ENCODE measurements around the gene TMEM38A.
"Not testable (repeated sequence)": the region's sequence is repeated elsewhere in the genome, so short reads cannot be mapped to it uniquely, and the experiment has no call there.

The TMEM38A gene

GRCh38 chr19:16679811-16680210 is 18.9 kb downstream of the TMEM38A start:
- DNase-seq, result no peak

DNA sequence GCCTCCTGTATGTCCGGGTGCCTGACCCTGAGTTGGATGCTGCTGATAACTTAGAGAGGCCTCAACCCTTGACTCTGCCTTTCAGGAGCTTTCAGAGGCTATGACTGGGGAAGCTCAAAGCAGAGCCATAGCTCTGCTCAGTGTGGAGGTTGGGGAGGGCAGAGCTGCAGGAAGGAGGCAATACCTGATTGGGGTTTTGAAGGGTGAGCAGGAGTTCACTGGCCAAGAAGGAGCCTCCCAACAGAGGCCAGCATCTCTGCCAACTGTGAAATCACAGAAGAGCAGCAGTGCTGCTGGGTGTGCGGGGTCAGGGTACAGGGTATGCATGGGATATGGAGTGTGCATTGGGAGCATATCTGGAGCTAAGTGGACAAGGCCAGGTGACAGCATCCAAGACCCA is 21.6 kb downstream of the TMEM38A start:
- no peak for DNase-seq

- no peak for DNase-seq
Observed at GRCh38 chr19:16684216-16684615, 23.3 kb downstream of the TMEM38A start.

DNA sequence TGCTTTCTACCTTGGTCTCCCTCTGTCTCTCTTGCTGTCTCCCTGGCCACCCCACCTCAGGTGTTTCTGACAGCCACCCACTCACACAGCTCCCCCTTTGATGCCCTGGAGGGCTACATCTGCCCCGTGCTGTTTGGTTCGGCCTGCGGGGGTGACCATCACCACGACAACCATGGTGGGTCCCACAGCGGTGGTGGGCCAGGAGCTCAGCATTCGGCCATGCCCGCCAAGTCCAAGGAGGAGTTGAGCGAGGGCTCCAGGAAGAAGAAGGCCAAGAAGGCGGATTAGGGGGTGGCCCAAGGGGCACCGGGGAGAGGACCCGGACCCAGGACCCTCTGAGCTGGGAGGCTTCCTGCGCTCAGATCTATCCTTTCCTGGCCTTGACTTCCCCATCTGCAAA is 27.1 kb downstream of the TMEM38A start:
- DNase-seq, result no peak

DNA sequence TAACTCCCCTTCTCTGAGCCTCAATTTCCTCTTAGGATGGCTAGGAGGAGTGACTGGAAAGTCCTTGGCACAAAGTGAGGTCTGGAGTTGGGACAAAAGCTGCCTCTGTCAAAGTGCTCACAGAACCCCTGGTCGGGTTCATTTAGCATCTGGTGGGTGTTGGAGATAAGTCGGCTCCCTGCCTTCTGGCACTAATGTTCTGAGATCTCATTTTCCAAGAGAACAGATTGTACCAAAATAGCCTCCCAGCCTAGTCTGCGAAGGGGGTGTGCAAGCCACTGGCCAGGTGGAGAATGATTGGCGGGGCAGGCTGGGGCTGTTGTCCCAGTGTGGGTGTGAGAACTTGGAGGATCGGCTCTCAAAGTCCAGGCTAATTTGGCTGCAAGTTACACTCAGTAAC is 38.0 kb downstream of the TMEM38A start:
- no peak for DNase-seq

DNA sequence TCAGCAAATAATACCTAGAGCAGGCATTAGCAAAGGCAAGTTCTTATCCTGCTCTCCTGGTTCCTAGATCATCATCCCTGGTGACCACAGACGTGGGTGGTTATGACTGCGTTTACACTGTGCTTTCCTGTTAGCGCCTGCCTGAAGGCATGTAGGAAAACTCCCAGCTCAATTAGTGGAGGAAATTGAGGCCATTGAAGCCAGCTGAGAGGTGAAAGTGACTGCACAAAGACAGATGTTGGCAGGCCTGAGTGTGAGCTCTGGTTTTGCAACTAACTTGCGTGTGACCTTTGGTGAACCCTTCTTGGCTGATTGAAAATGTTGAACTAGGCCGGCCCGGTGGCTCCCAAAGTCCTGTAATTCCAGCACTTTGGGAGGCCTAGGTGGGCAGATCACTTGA is 41.2 kb downstream of the TMEM38A start:
- no peak for DNase-seq

DNA sequence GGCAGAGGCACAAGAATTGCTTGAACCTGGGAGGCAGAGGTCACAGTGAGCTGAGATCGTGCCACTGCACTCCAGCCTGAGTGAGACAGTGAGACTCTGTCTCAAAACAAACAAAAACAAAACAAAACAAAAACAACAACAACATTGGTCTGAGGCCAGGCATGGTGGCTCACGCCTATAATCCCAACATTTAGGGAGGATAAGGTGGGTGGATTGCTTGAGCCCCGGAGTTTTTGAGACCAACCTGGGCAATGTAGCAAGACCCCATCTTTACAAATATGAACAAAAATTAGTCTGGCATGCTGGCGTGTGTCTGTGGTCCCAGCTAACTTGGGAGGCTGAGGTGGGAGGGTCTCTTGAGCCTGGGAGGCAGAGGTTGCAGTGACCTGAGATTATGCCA is 42.7 kb downstream of the TMEM38A start:
- DNase-seq, result no peak

DNA sequence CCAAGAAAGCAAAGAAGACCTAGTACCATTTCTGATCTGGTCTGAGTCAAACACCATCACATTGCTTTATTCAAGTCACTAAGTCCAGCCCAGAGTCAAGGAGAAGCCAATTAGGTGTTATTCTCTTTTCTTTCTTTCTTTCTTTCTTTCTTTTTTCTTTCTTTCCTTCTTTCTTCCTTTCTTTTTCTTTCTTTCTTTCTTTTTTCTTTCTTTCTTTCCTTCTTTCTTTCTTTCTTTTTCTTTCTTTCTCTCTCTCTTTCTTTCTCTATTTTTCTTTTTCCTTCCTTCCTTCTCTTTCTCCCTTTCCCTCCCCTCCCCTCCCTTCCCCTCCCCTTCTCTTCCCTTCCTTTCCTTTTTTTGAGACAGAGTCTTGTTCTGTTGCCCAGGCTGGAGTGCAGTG is 49.9 kb downstream of the TMEM38A start:
- DNase-seq, result not testable (repeated sequence)

GRCh38 chr19:16712295-16712694 is 51.4 kb downstream of the TMEM38A start:
- not testable (repeated sequence) for DNase-seq

GRCh38 chr19:16714702-16715287 is 53.9 kb downstream of the TMEM38A start:
- DNase-seq, result peak; percentile 6

DNA sequence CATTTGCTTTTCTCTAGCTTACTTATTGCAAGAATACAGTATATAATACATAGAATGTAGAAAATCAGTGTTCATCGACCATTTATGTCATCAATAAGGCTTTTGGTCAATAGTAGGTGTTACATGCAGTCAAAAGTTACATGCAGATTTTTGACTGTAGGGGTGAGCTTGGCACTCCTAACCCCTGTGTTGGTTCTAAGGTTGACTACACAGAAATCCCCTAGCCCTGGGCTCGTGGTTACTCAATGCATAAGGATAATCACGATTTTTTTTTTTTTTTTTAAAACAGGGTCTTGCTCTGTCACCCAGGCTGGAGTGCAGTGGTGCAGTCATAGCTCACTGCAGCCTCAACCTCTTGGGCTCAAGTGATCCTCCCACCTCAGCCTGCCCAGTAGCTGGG is 54.7 kb downstream of the TMEM38A start:
- no peak for DNase-seq

DNA sequence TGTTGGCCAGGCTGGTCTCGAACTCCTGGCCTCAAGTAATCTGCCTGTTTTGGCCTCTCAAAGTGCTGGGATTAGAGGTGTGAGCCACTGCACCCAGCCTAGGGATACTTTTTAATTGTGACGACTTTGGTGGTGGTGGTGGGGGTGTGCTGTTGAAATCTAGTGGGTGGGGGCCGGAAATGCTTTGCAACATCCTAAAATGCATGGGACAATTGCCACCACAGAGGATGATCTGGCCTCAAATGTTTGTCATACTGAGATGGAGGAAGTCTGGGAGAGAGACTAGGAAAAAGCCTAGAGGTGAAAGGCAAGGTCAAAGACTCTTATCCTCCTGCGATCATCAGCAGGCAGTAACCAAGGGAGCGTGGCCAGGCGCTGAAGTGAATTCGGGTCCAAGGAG is 60.1 kb downstream of the TMEM38A start:
- no peak for DNase-seq

- no peak for DNase-seq
Observed at GRCh38 chr19:16722591-16722990, 61.7 kb downstream of the TMEM38A start.

DNA sequence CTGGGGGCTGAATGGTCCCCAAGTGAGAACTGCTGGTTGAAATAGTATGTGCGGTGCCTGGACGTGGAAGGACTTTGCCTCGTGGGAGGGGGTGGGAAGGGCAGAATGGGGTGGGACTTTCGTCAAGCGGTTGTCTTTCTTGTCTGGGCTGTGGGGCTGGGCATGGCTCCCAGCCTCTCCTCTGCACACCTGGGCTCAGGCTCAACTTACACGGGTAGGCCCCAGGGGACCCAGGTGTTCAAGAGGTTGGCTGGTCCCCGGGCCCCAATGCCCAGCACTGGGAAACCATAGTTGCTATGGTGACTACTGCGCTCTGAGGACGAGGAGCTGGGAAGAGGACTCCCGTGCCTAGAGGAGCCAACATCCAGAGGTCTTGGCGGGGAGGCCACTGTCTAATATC is 66.0 kb downstream of the TMEM38A start:
- DNase-seq, result no peak

DNA sequence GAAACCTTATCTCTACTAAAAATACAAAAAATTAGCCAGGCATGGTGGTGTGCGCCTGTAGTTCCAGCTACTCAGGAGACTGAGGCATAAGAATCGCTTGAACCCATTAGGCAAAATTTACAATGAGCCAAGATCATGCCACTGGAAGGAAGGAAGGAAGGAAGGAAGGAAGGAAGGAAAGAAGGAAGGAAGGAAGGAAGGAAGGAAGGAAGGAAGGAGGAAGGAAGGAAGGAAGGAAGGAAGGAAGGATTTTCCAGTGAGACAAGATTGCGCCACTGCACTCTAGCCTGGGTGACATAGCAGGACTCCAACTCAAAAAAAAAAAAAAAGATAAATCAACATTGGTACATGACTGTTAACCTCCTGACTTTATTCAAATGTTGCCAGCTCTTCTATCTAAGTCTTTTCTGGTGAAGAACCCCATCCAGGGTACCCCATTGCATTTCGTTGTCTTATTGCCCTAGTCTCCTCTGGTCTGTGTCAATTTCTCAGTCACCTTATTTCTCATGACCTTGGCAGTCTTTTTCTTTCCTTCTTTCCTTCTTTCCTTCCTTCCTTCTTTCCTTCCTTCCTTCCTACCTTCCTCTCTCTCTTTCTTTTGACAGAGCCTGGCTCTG is 74.8 kb downstream of the TMEM38A start:
- DNase-seq, result not testable (repeated sequence)

DNA sequence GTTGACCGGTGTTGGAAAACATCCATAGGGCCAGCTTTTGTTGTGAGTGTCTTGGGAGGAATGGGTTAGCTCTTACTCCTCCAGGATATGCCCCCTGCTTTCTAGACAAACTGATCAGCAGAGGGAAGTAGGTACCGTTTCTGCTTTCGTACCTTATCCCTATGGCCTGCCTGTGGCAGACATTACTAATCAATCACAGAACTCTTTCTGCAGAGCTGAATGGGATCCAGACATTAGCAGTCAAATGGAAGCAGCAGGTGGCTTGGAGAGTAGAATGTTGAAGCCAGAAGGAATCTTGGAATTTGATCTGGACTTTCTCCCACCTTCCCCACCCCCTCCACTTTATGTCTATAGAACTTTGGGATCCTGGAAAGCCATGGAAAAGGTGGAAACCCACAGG is 75.8 kb downstream of the TMEM38A start:
- no peak for DNase-seq

- DNase-seq, result no peak
Observed at GRCh38 chr19:16737911-16738310, 77.0 kb downstream of the TMEM38A start.

GRCh38 chr19:16739546-16739945 is 78.6 kb downstream of the TMEM38A start:
- no peak for DNase-seq
